ENCODE data around the gene LUZP1.

DNA sequence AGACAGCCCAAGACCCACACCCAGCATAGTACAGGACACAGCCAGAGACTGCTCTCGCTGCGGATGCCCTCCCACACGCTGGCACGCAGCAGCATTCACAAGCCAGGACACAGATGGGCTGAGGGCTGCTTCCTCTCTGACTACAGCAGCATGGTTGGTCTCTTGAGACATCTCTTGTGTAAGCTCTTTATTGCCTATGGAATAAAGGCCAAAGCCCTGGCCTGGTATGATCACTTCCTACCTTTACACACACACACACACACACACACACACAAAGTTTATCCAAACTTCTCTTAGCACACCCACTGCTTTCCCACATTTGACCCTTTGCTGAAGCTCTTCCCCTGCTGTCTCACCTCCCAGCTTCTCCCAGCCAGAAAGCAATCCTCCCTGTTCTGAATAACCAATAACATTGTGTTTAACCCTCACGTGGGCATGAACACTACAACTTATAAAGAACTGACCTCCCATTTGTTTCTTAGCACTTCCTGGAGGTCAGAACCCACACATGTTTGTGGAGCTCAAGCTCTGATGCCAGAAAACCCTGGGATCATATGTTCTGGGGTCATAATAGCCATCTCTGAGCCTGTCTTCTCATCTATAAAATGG is 1.2 kb upstream of the LUZP1 start:
- TF ChIP-seq, protein P1, sequence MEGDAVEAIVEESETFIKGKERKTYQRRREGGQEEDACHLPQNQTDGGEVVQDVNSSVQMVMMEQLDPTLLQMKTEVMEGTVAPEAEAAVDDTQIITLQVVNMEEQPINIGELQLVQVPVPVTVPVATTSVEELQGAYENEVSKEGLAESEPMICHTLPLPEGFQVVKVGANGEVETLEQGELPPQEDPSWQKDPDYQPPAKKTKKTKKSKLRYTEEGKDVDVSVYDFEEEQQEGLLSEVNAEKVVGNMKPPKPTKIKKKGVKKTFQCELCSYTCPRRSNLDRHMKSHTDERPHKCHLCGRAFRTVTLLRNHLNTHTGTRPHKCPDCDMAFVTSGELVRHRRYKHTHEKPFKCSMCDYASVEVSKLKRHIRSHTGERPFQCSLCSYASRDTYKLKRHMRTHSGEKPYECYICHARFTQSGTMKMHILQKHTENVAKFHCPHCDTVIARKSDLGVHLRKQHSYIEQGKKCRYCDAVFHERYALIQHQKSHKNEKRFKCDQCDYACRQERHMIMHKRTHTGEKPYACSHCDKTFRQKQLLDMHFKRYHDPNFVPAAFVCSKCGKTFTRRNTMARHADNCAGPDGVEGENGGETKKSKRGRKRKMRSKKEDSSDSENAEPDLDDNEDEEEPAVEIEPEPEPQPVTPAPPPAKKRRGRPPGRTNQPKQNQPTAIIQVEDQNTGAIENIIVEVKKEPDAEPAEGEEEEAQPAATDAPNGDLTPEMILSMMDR (conservative IDR thresholded peaks at IDR 0.05 in 1 of 2, IDR thresholded peaks at IDR 0.05 in 1 of 2; ENCODE audit: low read depth in 1 of 2, low read length in 2 of 2), result no peak
- TF ChIP-seq EZH2 (IDR thresholded peaks at IDR 0.05; ENCODE audit: low read length, missing control alignments), result no peak

All from fibroblast of lung (primary cell).